Measurements from ENCODE around the gene ZNF827.
"Not testable (repeated sequence)": the region's sequence is repeated elsewhere in the genome, so short reads cannot be mapped to it uniquely, and the experiment has no call there.

The ZNF827 gene

DNA sequence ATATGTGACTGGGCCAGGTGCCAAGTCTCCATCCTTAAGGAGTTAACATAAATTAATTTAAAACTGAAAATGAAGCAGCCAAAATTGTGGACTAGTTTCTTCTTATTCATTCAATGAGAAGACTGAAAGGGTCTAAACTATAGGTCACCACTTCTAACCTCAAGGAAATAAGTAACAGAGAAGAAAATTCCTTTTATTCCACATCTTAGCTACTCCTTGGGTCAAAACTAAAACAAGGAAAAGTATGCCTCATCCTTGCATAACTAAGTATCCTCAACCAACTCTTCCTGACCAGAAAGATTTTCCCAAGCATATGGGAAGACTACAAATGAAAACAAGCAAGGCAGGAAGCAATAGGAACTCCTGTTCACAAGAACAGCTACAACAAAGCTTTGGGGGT, 71.2 kb downstream of the ZNF827 start:
- DNase-seq = no peak

GRCh38 chr4:145866991-145867390, 71.6 kb downstream of the ZNF827 start:
- no peak for DNase-seq

- no peak for DNase-seq
These were observed 73.2 kb downstream of the ZNF827 start for GRCh38 chr4:145865274-145865941.

- DNase-seq = no peak
These were observed 75.4 kb downstream of the ZNF827 start for GRCh38 chr4:145863191-145863590.

DNA sequence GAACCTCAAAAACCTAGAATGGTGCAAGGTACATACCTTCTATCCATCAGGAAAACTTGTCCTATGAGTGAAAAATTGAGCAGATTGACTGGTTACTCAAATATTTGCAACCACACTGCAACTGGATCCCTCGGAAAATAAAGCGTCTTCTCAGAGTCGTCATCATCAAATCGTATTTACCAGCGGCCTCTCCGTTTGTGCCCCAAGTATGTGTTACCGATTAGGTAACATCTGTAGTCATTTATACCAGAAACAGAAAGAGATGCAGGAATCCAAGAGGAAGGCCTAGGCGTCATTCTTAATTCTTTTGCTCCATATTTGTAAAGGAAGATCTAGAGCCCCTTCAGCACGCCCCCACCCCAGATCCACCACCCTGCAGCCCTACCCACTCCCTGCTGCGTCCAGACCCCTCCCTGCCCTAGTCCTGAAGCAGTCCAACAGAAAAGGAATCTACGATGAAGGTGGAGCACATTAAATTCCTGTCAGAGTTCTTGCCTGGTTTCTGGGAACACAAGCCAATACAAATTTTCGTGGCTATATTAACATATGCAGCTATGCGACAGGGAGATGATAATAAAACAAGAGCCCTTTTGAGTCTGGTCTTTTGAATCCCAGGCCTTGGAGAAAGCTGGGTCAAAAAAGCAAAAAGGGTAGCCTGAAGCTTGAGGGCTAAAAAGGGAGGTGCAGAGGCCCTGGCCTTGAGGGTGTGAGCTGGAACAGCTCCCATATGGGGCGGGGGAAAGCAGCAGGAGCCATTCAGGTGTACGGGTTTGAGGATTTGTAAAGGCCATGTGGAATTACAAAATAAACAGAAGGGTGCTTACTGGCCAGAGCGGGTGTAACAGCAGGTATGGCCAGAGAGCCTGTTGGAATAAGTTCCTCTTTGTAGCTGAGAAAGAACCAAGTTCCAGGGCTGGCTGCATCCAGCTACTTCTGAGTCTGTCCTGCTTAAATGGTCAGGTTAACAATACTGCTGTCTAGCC, 77.0 kb downstream of the ZNF827 start:
- no peak for DNase-seq

DNA sequence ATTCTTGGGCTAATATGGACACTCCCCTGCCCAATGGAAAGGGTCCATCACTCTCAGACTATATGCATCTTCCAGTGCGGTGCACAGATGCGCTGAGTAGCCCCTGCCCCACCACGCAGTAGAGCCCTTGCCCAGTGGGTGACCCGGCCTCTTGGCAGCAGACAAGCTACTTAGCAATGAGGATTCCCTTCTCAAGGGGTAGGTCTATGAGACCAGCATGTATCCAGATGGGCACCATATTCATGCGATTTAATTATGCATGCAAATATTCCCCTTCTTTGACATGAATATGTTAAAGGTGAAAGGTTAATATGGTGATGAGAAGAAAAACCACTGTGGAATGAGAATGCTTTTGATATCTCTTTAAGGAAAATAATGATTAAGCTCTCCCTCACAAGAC, 77.7 kb downstream of the ZNF827 start:
- no peak for DNase-seq

DNA sequence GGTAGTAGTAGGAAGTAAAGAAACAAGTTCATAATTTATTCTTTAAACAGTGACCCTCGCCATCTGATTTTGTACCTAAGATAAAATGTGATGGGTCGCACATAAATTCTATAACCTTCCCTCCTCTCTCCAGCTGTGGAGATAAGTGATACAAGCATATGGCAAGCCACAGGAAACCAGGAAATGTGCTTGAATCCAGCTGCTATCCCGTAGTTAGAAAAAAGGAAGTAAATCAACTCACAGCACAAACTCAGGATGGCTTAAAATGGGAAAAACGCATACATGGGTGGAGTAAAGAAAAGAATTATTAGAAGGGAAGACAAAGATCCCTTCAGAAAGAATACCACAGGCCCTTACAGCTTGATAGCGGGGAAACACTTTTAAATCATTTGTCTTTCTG, 78.2 kb downstream of the ZNF827 start:
- DNase-seq = no peak

DNA sequence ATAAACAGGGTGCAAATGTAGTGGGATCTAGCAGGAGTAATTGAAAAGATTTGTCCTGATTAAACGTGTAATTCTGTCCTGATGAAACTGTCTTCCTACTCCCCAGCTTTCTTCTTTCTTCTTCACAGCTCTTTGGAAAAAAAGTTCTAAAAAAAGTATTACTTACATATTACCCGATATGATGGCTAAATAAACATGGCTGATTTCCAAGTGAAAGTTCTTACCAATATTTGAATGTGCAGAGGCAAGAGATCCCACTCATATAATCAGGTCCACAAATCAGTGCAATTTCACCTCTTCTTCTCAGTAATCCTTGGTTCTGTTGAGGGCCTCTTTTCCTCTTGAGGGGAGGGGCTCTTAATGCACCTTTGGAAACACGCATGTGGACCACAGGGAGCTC, 78.7 kb downstream of the ZNF827 start:
- no peak for DNase-seq

DNA sequence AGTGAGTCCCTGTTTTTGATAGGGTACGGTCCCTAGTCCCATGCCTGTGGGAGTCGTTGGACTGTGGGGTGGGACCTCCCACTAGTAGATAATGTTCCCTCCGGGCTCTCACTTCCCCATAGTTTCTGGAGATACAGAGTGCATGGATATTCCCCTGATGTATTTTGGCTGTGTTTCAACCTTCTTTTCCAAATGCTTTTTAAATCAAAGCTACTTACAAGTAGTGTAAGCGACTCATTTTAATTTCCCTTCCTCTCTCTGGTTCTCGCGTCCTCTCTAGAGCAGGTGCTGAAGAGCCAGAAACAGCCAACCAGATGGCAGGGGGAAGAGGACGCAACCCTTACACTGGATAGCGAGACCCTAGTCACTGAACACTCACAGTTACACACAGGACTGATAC, 79.2 kb downstream of the ZNF827 start:
- no peak for DNase-seq

DNA sequence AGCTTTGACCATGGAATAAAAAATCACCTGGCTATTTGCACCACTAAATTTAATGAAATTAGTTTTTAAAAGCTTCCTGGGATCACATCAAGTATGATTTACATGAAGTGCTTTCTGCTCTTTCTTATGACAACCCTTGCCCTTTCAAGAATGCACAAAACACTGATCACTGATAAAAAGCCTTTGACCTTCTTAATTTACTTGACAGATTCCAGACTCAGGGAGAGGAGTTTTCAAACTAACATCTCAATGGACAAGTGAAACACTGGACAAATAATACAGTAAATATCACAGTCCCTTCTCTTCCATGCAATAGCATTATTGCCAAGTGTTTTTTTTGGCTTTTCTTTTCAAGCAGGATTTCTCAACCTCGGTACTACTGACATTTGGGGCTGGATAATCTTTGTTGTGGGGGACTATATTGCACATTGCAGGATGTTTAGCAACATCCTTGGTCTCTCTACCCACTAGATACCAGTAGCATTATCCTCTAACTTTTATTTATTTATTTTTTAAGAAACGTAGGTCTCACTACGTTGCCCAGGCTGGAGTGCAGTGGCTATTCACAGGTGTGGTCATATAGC, 86.3 kb downstream of the ZNF827 start:
- no peak for DNase-seq

DNA sequence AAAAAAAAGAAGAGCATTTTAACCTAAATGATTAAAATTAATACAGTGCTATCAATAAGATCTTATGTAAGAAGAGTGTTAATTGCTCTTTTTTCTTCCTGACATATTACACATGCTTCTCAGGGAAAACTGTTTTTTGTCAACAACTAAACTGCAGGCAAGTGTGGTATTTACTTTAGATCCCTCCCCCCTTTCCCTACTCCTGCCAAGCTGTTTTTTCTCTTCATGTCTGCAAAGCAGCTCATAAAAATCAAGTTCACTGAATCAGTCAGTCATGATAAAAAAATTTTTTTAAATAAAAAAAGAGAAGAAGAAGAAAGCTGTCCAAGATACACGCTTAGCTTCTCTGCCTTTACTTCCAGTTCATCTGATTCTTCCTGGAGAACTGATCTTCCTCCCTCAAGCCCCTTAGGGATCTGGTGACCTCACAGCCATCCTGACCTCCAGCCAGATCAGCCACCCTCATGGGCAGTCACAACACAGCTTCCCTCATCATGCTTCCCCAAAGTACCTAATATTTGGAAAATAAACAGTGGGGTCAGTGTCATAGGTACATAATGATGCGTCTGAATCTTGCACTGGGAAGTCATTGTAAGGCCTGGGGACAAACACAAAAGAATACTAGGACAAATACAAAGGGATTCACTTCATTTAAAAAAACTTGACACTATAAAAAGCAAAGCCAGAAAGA, 87.0 kb downstream of the ZNF827 start:
- peak in 1 of 56 donors; percentile 10 for DNase-seq

- DNase-seq = peak in 19 of 56 donors; percentile 3 to 46 (median 21)
These were observed 90.9 kb downstream of the ZNF827 start for GRCh38 chr4:145847764-145848163.

DNA sequence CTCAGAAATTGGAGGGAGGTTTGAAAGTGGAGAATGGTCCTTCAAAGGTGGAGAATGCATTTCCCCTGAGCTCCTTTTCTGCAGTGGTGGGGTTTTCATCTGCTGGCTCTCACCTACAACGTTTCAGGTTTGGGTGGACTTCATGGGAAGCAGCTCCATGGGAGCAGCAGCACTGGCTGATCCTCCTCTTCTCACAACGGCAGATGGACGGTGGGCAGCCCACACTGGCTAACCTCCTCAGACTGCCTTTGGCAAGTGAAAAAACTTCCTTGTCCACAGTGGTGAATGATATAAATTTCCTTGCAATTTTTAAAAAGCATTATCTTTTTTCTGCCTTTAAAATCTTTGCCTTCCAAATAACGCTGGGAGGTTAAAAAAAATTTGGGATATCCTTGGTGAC, 93.5 kb downstream of the ZNF827 start:
- peak in 1 of 56 donors; percentile 1 for DNase-seq

- no peak for DNase-seq
These were observed 95.0 kb downstream of the ZNF827 start for GRCh38 chr4:145843639-145844038.

DNA sequence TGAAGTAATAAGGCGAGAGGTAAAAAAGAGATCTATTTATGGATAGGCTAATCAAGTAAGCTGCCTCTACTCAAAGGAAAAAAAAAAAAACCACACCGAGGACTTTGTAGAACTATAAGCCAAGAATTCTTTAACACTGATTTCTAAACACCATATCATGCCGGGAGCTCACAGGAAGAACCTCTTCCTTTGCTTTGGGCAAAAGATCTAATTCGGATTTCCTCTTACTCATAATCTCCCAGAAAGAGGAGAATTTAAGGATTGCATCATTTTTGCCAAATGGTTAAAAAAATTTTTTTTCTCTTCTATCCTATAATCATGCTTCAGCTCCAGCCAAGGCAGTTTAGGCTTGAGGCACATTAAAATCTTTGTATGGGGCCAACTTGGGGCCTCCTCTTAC, 95.5 kb downstream of the ZNF827 start:
- DNase-seq = no peak

GRCh38 chr4:145842224-145842887, 96.3 kb downstream of the ZNF827 start:
- DNase-seq = no peak

DNA sequence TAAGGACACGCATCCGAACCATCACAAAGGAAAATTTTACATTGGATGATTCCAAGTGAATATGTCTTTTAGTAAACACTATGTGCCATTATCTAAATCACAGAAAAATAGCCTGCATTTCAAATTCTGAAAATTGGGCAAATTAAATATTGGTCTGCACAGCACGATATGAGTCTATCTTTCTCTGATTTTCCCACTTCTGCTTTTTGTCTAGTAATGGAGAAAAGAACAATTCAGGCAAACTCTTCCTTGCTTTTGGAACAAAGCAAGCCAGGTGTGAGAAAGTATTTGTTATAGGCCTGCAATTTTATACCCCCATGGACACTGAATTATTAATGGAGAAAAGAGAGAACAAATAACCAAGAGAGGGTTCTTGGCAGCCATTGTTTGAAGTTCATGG, 97.8 kb downstream of the ZNF827 start:
- DNase-seq = no peak

- peak in 2 of 56 donors; percentile 6 to 9 for DNase-seq
These were observed 98.4 kb downstream of the ZNF827 start for GRCh38 chr4:145840162-145840768.

DNA sequence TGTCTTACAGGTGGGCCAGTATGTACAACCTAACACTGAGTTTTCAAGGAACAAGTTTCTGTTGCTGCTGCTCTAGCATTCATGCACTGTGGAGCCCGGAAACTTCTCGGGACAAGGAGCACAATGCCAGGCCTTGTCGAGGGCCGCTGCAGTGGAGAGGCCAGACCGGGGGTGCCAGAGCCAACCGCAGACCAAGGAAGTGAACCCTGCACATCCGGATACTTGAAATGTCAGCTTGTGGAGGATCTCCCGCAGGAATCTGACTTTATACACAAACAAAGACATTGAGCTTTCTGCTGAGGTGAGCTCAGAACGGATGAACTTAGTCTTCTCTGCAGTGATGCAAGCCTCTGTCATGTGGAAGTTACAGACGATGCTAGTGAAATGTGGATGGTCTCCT, 99.5 kb downstream of the ZNF827 start:
- DNase-seq = peak in 43 of 56 donors; percentile 3 to 64 (median 13)

- not testable (repeated sequence) for DNase-seq
These were observed 106.2 kb downstream of the ZNF827 start for GRCh38 chr4:145832384-145832783.

GRCh38 chr4:145830699-145831098, 107.9 kb downstream of the ZNF827 start:
- DNase-seq = no peak
